Activated naive CD8-positive, alpha-beta T cell treated with anti-CD3 and anti-CD28 coated beads, Interleukin-2, amount 50 U/mL, for 16 hours (primary cell): Measurements from ENCODE around the gene SENP1.
A peak's percentile ranks its signal among the peaks of the same experiment; 100 is the strongest.
"Not testable (repeated sequence)": the region's sequence is repeated elsewhere in the genome, so short reads cannot be mapped to it uniquely, and the experiment has no call there.

Source experiments
- DNase-seq: peaks from one replicate; pipeline ENCODE4 v3.0.0-alpha.2; 2020; ENCODE audit warnings: low read depth, low spot score

SENP1 gene

GRCh38 chr12:48105867-48106680, at the start of gene SENP1:
SENP1 (minus strand) TSS chr12:48106079; CDS start chr12:48101472, 4,607 bp downstream.
- peak; percentile 79 for DNase-seq

- DNase-seq = no peak
Observed at GRCh38 chr12:48151103-48151771, 45.4 kb upstream of the SENP1 start.

GRCh38 chr12:48145981-48146380, 40.1 kb upstream of the SENP1 start:
- no peak for DNase-seq

- DNase-seq = no peak
Observed at GRCh38 chr12:48143898-48144297, 38.0 kb upstream of the SENP1 start.

GRCh38 chr12:48142818-48143674, 37.2 kb upstream of the SENP1 start:
- DNase-seq = no peak

GRCh38 chr12:48135027-48135426, 29.1 kb upstream of the SENP1 start:
- no peak for DNase-seq

- no peak for DNase-seq
Observed at GRCh38 chr12:48132826-48133225, 26.9 kb upstream of the SENP1 start.

- no peak for DNase-seq
Observed at GRCh38 chr12:48131517-48131916, 25.6 kb upstream of the SENP1 start.

- no peak for DNase-seq
Observed at GRCh38 chr12:48129376-48129775, 23.5 kb upstream of the SENP1 start.

GRCh38 chr12:48128800-48129199, 22.9 kb upstream of the SENP1 start:
- DNase-seq = no peak

- no peak for DNase-seq
Observed at GRCh38 chr12:48126953-48127630, 21.2 kb upstream of the SENP1 start.

- DNase-seq = no peak
Observed at GRCh38 chr12:48125985-48126384, 20.1 kb upstream of the SENP1 start.

- DNase-seq = not testable (repeated sequence)
Observed at GRCh38 chr12:48125542-48125941, 19.7 kb upstream of the SENP1 start.

- DNase-seq = no peak
Observed at GRCh38 chr12:48123169-48123568, 17.3 kb upstream of the SENP1 start.

- no peak for DNase-seq
Observed at GRCh38 chr12:48122065-48122834, 16.4 kb upstream of the SENP1 start.

- DNase-seq = no peak
Observed at GRCh38 chr12:48121522-48121921, 15.6 kb upstream of the SENP1 start.

- no peak for DNase-seq
Observed at GRCh38 chr12:48119834-48120195, 13.9 kb upstream of the SENP1 start.

- DNase-seq = peak; percentile 35
Observed at GRCh38 chr12:48119078-48119833, 13.4 kb upstream of the SENP1 start, which contains the start of gene PFKM. PFKM (plus strand) TSS chr12:48119364; CDS start chr12:48122775, 3,411 bp downstream.

- no peak for DNase-seq
Observed at GRCh38 chr12:48118284-48118871, 12.5 kb upstream of the SENP1 start.

- DNase-seq = no peak
Observed at GRCh38 chr12:48115957-48116356, 10.1 kb upstream of the SENP1 start.
